Stimulated activated CD4-positive, alpha-beta T cell treated with anti-CD3 and anti-CD28 coated beads, Interleukin-2, amount 100 ng/mL, for 48 hours (primary cell): ENCODE measurements around the gene STARD8.
"Not testable (repeated sequence)": the region's sequence is repeated elsewhere in the genome, so short reads cannot be mapped to it uniquely, and the experiment has no call there.

Experiments used
- DNase-seq, 2 donors: peaks; one replicate each; pipeline ENCODE4 v3.0.0-alpha.2; 2020

STARD8 gene

GRCh38 chrX:68647156-68647957 is at the start of gene STARD8:
TSS of gene STARD8 (plus strand) at chrX:68647666. CDS start at chrX:68647883, 217 bp downstream.
- DNase-seq = no peak

DNA sequence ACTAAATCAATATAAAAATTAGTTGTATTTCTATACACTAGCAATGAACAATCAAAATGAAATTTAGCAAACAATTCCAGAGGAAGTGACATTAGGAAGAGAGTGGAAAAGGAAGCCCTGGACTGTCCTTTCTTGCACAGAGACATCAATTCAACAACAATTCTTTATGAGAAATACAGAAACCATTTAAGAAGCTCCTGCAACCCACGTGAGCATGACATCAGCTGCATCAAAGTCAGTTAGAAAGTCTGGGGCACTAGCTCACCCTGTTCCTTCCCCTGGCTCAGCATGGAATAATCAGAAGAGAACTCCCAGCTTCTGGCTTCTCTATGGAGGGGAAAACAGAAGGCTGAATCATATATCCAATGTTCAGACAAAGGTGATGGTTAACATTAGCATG is 48.6 kb upstream of the STARD8 start:
- no peak for DNase-seq

- DNase-seq = peak in 1 of 2 donors; percentile 3
Measured at GRCh38 chrX:68599256-68600152, 48.0 kb upstream of the STARD8 start.

- not testable (repeated sequence) for DNase-seq
Measured at GRCh38 chrX:68604216-68604615, 43.2 kb upstream of the STARD8 start.

DNA sequence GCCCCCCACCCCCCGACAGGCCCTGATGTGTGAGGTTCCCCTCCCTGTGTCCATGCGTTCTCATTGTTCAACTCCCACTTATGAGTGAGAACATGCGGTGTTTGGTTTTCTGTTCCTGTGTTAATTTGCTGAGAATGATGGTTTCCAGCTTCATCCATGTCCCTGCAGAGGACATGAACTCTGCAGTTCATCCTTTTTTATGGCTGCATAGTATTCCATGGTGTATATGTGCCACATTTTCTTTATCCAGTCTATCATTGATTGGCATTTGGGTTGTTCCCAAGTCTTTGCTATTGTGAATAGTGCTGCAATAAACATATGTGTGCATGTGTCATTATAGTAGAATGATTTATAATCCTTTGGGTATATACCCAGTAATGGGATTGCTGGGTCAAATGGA is 32.7 kb upstream of the STARD8 start:
- DNase-seq = not testable (repeated sequence)

- no peak for DNase-seq
Measured at GRCh38 chrX:68627986-68628385, 19.5 kb upstream of the STARD8 start.

GRCh38 chrX:68629936-68630335 is 17.5 kb upstream of the STARD8 start:
- not testable (repeated sequence) for DNase-seq

GRCh38 chrX:68631336-68631735 is 16.1 kb upstream of the STARD8 start:
- no peak for DNase-seq

GRCh38 chrX:68632491-68632890 is 15.0 kb upstream of the STARD8 start:
- no peak for DNase-seq

- DNase-seq = no peak
Measured at GRCh38 chrX:68633981-68634380, 13.5 kb upstream of the STARD8 start.

- no peak for DNase-seq
Measured at GRCh38 chrX:68634649-68635227, 12.7 kb upstream of the STARD8 start.

- no peak for DNase-seq
Measured at GRCh38 chrX:68640661-68641060, 6.8 kb upstream of the STARD8 start.

GRCh38 chrX:68644861-68645260 is 2.6 kb upstream of the STARD8 start:
- DNase-seq = no peak

GRCh38 chrX:68646421-68646820 is 1.0 kb upstream of the STARD8 start:
- no peak for DNase-seq

DNA sequence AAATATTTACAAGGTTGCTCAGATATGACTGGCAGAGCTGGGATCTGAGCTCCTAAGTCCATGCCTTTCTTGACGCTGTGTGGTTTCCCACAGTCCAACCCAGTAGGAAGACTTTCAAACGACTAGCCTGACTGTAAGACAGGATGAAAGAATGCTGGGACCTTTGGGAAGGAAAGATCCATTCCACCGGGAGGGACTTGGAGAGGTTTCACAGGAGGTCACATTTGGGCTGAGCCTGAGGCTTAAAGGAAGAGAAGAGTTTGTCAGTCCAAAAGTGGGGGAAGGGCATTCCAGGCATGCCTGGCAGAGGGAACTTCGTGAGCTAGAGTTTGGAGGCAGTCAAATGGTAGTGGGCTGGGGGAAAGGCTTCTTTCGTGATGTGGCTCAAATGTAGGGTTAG is 1.5 kb downstream of the STARD8 start:
- no peak for DNase-seq

DNA sequence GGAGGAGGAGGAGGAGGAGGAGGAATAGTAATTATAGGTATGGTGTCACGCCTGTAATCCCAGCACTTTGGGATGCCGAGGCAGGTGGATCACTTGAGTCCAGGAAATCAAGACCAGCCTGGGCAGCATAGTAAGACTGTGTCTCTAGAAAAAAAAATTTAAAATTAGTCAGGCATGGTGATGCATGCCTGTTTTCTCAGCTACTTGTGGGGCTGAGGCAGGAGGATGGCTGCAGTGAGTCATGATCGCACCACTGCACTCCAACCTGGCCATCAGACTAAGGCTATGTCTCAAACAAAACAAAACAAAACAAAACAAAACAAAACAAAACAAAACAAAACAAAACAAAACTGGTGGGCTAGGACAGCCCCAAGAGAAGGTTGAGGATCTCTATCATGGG is 3.0 kb downstream of the STARD8 start:
- no peak for DNase-seq

DNA sequence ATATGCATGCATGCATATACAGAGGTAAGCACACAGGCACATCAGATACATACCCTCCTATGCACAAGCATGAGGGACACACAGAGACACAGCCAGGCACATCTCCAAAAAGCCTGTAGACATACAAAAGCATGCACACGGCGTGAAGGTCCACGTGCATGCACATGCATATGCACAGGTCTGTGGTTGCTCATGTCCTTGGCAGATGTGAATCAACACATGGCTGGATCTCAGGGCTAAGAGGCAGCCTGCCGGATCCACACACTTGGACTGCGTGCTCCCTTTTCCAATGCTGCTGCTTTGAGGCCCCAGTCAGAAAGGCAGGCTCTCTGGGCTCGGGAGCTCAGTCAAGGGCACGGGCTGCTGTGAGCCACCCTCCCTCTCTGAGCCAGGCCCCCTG is 3.6 kb downstream of the STARD8 start:
- DNase-seq = no peak

DNA sequence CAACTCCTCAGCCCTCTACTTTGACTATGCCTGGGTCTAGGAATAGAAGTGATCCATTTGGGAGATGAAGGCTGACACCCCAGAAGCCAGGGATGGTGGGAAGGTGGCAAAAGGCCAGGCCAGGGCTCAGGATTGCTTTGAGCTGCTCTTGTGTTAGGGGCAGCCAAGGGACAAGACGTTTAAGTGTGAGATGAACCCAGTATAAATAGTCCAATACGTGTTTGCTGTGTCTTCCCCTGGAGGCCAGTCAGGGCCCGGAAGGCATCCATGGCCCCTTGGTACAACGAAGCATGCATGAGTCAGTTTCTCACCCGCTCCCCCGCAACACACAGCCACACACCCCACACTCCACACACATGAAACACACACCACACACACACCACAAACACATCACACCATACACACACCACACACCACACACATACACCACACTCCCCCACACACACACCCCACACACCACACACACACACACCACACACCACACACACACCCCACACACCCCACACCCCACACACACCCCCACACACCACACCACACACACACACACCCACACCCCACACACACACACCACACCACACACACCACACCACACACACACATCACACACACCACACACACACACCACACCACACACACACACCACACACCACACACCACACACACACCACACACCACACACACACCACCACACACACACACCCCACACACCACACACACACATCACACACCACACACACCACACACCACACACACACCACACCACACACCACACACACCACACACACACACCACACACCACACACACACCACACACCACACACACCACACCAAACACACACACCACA is 5.1 kb downstream of the STARD8 start:
- no peak for DNase-seq

- no peak for DNase-seq
Measured at GRCh38 chrX:68654693-68655092, 7.2 kb downstream of the STARD8 start.

GRCh38 chrX:68656473-68656872 is 9.0 kb downstream of the STARD8 start:
- DNase-seq = not testable (repeated sequence)

GRCh38 chrX:68658530-68658929 is 11.1 kb downstream of the STARD8 start:
- no peak for DNase-seq

GRCh38 chrX:68659385-68659784 is 11.9 kb downstream of the STARD8 start:
- no peak for DNase-seq

DNA sequence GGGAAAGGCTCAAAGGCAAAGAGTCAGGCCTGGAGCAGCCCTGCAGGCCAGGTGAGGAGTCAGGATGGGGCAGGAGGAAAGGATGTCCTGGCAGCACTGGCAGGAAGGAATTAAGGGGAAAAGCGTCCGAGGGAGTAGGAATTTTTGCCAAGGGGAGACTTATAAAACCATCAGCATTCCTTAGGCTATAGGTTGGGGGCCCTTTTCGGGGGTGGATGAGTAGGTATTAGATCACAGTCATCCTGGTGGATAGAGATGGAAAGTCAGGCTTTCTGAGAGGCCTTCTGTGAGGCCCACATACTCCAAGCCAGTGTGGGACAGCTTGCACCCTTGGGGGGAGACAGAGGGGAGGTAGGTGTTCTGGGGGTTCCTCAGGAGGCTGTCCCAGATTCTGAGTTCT is 12.3 kb downstream of the STARD8 start:
- no peak for DNase-seq
